ENCODE data around the gene GIMD1.
"Not testable (repeated sequence)": the region's sequence is repeated elsewhere in the genome, so short reads cannot be mapped to it uniquely, and the experiment has no call there.

Gene GIMD1

DNA sequence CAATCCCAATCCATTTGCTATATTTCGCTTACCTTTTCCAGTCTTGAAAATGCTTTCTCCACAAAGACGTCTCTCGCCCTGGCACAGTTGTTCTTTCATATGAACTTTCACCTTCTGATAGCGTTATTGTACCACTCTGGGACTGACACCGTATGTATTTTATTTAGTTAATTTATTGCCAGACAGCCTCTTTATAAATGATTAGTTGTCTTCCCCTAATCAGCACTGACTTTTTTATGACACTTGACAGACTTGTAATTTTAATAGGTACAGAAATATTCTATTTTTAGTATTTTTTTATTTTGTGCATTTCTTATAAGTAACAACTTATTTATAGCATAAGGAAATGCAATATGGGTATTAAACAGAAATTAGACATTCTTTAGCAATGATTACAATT, at the start of gene GIMD1:
GIMD1 (minus strand) TSS at position 101 of the 400 bp plus-strand sequence. CDS start 1,343 bp downstream, outside the sequence.
- no peak for DNase-seq

GRCh38 chr4:106414366-106414765, 45.8 kb upstream of the GIMD1 start:
- no peak for DNase-seq

DNA sequence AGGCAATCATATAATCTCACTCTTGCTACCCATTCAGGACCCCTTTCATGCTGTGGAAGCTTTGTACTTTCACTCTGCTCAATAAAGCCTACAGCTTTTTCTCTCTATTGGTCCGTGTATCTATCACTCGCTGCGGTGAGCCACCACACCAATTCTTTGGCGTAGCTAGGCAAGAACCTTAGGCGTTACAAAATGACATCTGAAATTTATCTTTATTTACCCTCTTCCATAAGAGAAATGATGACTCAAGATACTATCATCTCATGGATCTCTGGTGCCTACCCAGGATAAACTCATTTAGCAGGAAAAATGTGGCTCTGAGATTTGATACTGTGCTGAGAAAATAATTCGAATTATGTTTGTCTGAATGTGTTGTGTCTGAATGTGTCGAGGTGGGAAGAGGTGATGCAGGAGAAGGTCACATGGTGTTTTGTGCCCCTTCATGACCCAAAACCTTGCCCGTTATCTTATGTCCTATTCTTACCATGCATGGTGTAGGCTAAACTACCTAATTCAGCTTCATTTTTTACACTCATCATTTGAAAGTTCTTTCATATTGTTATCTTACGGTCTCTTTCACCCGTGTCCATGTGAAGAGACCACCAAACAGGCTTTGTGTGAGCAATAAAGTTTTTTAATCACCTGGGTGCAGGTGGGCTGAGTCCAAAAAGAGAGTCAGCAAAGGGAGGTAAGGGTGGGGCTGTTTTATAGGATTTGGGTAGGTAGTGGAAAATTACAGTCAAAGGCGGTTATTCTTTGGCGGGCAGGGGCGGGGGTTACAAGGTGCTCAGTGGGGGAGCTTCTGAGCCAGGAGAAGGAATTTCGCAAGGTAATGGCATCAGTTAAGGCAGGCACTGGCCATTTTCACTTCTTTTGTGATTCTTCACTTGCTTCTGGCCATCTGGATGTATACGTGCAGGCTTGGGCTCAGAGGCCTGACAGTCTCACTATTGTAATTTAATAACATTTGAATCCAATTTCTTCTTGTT, 41.6 kb upstream of the GIMD1 start:
- no peak for DNase-seq

DNA sequence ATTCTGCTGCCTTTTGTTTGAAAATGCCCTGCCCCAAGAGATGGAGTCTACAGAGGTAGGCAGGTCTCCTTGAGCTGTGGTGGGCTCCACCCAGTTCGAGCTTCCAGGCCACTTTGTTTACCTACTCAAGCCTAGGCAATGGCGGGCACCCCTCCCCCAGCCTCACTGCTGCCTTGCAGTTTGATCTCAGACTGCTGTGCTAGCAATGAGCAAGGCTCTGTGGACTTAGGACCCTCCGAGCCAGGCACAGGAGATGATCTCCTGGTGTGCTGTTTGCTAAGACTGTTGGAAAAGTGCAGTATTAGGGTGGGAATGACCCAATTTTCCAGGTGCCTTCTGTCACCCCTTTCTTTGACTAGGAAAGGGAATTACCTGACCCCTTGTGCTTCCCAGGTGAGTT, 39.4 kb upstream of the GIMD1 start:
- DNase-seq = not testable (repeated sequence)

DNA sequence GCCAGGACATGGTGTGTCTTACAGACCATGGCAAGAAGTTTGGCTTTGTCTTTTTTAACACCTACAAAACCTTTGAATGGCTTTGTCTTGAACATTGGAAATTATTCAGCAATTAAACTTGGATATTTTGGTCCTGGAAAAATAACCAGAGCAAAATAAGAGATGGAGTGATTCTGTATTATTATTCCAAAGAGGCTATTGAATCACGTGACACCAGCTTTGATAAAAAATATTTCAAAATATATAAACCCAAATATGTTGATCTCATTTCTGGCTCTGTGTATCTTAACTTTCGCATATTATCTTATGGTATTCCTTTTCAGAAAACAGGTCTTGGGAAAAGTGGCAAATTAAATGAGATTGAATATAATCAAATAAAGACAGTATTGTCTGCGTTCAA, 32.6 kb upstream of the GIMD1 start:
- no peak for DNase-seq

DNA sequence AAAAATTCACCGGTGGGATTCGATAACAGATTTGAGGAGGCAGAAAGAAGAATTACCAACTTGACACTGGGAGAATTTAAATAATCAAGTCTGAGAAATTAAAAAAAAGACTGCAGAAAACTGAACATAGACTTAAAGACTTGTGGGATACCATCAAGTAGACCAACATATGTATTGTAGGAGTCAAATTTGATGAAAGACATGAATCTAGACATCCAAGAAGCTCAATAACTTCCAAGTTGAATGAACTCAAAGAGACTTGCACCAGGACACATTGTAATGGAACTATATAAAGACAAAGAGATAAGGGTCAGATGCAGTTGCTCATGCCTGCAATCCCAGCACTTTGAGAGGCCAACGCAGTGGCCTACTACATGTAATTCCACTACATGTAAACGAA, 30.3 kb upstream of the GIMD1 start:
- not testable (repeated sequence) for DNase-seq

DNA sequence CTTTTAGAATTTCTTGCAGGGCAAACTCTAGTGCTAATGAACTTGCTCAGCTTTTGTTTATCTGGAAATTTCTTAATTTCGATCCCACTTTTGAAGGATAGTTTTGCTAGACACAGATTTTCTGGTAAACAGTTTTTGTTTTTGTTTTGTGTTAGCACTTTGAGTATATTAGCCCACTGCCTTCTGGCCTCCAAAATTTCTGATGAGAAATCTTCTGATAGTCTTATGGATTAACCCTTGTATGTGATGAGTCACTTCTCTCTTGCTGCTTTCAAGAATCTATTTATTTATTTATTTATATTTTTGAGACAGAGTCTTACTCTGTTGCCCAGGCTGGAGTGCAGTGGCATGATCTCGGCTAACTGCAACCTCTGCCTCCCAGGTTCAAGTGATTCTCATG, 27.0 kb upstream of the GIMD1 start:
- no peak for DNase-seq

DNA sequence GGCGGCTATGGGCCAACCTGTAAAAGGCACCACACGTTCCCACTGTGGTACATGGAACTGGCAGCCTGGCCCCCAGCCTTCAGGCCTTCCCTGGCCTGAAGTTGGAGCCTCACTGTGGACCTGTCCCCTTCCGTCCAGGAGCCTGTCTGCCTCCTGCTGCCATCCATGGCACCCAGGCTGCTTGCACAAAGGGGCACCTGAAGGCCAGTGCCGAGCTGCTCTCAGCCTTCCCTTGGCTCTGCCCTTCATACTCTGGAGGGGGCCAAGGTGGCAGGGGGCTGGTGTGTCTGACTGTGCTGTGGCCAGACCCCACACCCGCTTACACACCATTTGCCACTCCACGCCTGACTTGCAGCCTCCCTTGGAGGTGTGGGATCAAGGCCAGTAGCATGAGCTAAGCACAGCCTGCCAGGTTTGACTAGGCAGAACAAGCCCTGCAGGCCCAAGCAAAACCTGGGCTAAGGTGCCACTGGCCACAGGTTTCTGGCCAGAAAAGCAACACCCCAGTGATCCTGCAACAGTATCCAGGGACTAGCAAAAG, 17.3 kb upstream of the GIMD1 start:
- no peak for DNase-seq

DNA sequence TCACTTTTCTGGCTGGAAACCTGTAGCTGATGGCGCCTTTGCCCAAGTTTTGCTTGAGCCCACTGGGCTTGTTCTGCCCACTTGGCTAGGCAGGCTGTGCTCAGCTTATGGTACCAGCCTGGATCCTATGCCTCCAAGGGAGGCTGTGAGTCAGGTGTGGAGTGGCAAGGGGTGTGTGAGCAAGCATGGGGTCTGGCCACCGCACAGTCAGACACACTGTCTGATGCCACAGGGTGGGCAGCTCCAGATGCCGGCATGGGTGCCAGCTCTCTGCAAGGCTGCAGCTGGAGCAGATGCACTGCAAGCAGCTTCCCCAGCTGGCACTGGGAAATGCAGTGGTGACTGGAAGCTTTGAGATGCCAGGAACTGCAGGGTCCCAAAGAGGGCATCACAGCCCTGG, 16.3 kb upstream of the GIMD1 start:
- DNase-seq = no peak

DNA sequence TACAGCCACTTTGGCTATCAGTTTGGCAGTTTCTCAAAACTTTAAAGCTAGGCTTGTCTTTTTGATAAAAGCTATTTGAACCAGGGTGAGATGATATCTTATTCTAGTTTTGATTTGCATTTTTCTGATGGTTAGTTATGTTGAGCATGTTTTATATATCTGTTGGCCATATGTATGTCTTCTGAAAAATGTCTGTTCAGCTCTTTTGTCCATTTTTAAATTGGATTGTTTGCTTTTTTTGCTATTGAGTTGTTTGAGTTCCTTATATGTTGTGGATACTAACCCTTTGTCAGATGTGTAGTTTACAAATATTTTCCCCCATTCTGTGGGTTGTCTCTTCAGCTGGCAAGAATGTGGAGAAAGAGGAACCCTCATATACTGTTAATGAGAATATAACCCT, 11.6 kb upstream of the GIMD1 start:
- no peak for DNase-seq

DNA sequence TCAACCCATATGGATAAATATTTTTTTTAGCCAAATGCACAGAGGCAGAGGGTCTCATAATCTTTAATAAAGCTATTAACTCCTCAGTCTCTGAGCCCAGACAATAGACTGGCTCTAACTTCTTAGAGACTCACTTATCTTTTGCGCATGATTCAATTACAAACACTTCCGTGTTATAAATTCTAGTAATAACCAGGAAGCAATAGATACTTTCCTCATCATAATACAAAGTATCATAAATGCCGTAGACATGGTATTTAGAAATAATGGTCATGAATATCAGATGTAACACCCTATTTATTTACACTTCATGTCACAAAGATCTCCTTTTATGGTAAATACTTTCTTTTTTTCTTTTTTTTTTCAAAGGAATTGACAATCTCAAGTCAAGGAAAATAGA, 4.4 kb upstream of the GIMD1 start:
- DNase-seq = no peak

DNA sequence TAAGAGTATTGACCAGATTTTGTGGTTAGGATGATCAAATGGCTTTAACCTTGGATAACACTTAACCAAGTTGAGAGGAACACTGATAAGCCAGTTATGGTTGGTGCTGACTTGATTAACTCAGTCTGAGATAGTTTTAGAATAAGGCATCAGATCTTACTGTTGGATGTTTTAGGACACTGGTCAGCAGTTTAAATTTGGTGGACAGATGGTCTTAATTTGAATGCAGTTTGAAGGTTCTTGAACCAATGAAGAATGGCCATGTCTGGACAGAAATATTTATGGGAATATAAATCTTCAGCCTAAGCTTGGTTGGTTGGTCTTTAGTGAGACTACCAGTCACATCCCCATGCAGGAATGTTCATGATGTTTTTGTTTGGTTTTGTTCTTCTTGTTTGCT, 2.6 kb upstream of the GIMD1 start:
- DNase-seq = no peak

DNA sequence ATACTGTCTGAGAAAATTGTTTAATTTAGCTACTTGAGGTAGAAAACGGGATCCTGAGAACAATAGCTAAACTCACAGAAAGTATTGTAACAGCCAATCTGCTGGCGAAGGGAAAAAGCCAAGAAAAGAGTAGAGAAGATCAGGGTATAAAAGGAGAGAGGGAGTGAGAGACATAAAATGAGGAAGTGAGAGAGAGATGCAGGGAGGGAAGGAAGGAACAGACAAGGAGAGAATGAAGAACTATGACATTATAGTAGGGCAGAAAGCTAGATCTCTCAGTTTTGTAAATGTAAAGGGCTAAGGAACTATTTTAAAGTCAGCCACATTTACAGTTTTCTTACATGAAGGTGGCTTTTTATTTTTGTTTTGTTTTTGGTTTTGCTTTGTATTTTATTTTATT, 1.6 kb upstream of the GIMD1 start:
- DNase-seq = no peak

- peak; percentile 5 for DNase-seq
Measured at GRCh38 chr4:106369456-106370060, 980 bp upstream of the GIMD1 start.

- no peak for DNase-seq
Measured at GRCh38 chr4:106367072-106367471, 1.5 kb downstream of the GIMD1 start.

- no peak for DNase-seq
Measured at GRCh38 chr4:106366026-106366425, 2.6 kb downstream of the GIMD1 start.

GRCh38 chr4:106365613-106366012, 3.0 kb downstream of the GIMD1 start:
- no peak for DNase-seq

GRCh38 chr4:106364282-106364681, 4.3 kb downstream of the GIMD1 start:
- no peak for DNase-seq

DNA sequence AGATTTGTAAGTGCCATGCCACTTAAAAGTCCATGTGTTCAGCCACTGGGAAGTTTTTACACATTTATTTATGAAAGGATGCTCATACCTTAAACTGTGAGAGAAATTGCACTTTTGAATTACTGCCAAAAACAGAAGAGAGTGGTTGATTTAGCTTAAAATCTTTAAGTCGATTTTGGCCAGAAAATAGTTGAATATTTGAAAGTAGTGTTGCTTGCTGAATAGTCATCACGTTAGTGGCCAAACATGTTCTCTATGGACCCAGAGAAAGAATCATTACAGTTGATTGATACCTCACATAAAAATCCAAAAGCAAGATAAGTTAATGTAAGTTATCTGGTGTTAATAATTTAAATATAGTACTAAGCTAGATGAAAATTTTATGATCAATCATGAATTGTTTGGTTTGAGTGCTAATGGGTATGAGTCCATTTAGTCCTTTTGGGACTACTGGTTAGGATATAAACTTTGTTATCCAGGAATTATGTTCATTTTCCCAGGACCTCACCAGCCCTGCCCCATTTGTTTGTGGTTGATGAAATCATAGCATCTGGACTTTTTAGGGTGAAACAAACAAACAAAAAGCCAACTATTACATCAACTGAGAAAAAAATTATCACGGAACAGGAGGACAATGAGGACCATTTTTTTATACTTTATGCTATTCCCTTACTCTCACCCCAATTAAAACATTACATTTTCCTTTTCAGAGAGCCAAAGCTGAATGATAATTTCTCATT, 6.3 kb downstream of the GIMD1 start:
- no peak for DNase-seq

DNA sequence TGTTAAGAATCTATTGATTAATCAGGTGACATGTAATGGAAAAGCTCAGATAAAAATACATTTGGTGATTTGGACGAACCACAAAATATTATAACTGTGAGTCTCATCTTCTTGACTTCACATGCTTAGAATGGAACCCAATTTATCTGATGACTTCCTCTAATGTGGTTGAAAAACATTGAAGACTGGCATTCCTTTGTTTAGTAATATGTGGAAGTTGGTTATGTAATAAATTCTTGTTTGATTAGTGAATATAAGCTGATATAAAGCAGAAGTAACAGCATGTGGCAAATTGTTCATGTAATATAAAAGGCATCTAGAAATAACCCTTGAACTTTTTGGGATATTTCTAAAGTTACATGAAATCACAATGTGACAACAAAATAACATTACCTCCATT, 9.7 kb downstream of the GIMD1 start:
- DNase-seq = no peak

DNA sequence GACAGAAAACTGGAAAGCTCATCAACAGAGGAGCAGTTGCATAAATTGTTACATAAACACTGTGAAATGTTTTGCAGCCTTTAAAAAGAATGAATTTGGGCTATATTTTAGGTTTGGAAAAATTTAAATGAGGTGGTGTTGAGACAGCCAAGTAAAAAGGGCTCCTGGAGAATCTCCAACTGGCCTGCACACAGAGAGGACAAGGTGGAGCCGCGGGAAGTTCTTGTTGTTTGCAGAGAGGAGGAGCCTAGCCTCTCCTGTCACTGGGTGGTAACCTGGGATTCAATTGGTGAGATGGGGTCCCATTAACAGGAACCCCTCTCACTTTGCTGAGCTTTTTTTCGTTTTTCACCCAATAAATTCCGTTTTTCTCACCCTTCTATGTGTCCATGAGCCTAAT, 13.4 kb downstream of the GIMD1 start:
- no peak for DNase-seq

DNA sequence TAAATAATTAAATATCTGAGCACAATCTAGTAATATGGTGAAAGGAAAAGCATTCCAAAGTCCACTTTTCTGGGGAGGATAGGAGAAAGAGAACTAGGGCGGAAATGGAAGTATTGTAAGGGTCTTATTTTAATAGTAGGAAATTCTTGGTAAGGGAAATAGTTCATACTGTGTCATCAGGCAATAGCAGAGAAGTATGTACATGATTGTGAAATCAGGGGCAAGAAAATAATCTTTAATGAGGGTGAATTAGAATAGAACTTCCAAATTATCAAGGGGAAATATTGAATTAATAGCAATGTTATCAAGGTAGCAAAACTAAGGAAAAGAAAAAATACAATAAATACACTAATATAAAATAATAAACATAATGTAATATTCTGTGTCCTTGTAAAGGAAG, 14.8 kb downstream of the GIMD1 start:
- DNase-seq = no peak

GRCh38 chr4:106351016-106351415, 17.6 kb downstream of the GIMD1 start:
- no peak for DNase-seq

Measured in NCI-H526 treated with DMSO at 0.1 percent for 48 hours (cell line).